K562 (cell line): ENCODE data around the gene GGCT. TPM values are rescaled to one million over a fixed set of nuclear protein-coding genes. Genes with fewer than 3 reads are reported as not detected.
"Not testable (repeated sequence)": the region's sequence is repeated elsewhere in the genome, so short reads cannot be mapped to it uniquely, and the experiment has no call there.

ENCODE experiments used
- ATAC-seq: fragments of 200-7000 bp; cut with Tn5 transposase; 3 replicates; pipeline ENCODE4 v1.9.1; 2020; ENCODE audit warnings: moderate library complexity
- BruUV-seq: library from RNA; stranded (reverse); fragments of 400-500 nt; replicated peaks from 2 replicates; lab custom pipeline; 2021; lab: Mats Ljungman, UMichigan
- CTCF ChIA-PET: fragments of 300-600 bp; formaldehyde crosslinking; extraction: SDS; loops from one replicate; lab custom pipeline; 2021; ENCODE audit warnings: low intra/inter-chr PET ratio; lab: Yijun Ruan, JAX
- POLR2A ChIA-PET: fragments of 300-600, 350-650 bp; sonication (Branson Sonifier 250); formaldehyde crosslinking; extraction: SDS; loops from one replicate; lab custom pipeline; 2021; ENCODE audit warnings: antibody characterized with exemption, inconsistent platforms; lab: Yijun Ruan, JAX
- DNase-seq, 4 experiments: peaks; one replicate each; pipeline versions ENCODE4 v3.0.0 to v3.0.0-alpha.2; 2011 to 2018; ENCODE audit warnings: low spot score in 3 of 4, mixed read lengths in 3 of 4; ENCODE audit errors: extremely low read depth in 1 of 4
- FAIRE-seq: peaks from 2 replicates; lab custom pipeline; 2011; peaks lifted over from hg19 to GRCh38; lab: Jason Lieb, UNC
- H2AFZ ChIP-seq: 2 replicates; pipeline ENCODE4 v1.6.0; 2011; ENCODE audit warnings: low read depth, low read length, control low read depth, inconsistent platforms
- H3K27ac ChIP-seq: fragments of 200-600 bp; 3 replicates; pipeline ENCODE4 v1.8.0; 2011; ENCODE audit warnings: low read depth, mild to moderate bottlenecking, control low read depth, inconsistent platforms, low read length, moderate library complexity, mixed read lengths; ENCODE audit errors: extremely low read depth
- H3K27me3 ChIP-seq, 2 experiments: fragments of 300-600 bp in 1 of 2; 2 replicates in 1 of 2; 3 replicates in 1 of 2; pipeline versions ENCODE4 v1.6.0 to v1.8.0; 2011; ENCODE audit warnings: inconsistent platforms in 2 of 2, low read length in 2 of 2, mild to moderate bottlenecking in 1 of 2, mixed read lengths in 1 of 2, moderate library complexity in 1 of 2; ENCODE audit not compliant: control insufficient read depth in 2 of 2, insufficient read depth in 2 of 2
- H3K36me3 ChIP-seq: fragments of 300-600 bp; 3 replicates; pipeline ENCODE4 v1.8.0; 2011; ENCODE audit warnings: mild to moderate bottlenecking, low read length, inconsistent platforms; ENCODE audit not compliant: control insufficient read depth, insufficient read depth
- H3K4me1 ChIP-seq, 2 experiments: fragments of 200-600 bp in 1 of 2; replicated peaks in 1 of 2; 2 replicates in 1 of 2; 3 replicates in 1 of 2; pipeline versions ENCODE4 v1.5.1 to v1.8.0; 2011; ENCODE audit warnings: inconsistent platforms in 2 of 2, low read length in 2 of 2, mild to moderate bottlenecking in 1 of 2, mixed read lengths in 1 of 2, moderate library complexity in 1 of 2; ENCODE audit not compliant: control insufficient read depth in 2 of 2, insufficient read depth in 2 of 2
- H3K4me2 ChIP-seq: 2 replicates; pipeline ENCODE4 v1.6.1; 2011; ENCODE audit warnings: low read length, control low read depth, inconsistent platforms, mixed read lengths; ENCODE audit not compliant: insufficient read depth
- H3K4me3 ChIP-seq: fragments of 200-600 bp; sonication (generic), shearing (Covaris generic); 2 replicates; pipeline ENCODE4 v1.5.1; 2016; ENCODE audit warnings: control low read depth, inconsistent platforms
- H3K79me2 ChIP-seq: fragments of 200-600 bp; 3 replicates; pipeline ENCODE4 v1.8.0; 2011; ENCODE audit warnings: low read length, inconsistent platforms; ENCODE audit not compliant: control insufficient read depth, insufficient read depth
- H3K9ac ChIP-seq, 2 experiments: 2 replicates each; pipeline versions ENCODE4 v1.6.0 to v1.6.1; 2011; ENCODE audit warnings: low read depth in 2 of 2, low read length in 2 of 2, control low read depth in 1 of 2, inconsistent platforms in 1 of 2, mild to moderate bottlenecking in 1 of 2, mixed read lengths in 1 of 2; ENCODE audit not compliant: insufficient read depth in 1 of 2
- H3K9me1 ChIP-seq: one replicate; pipeline ENCODE4 v1.6.0; 2011; ENCODE audit warnings: inconsistent platforms, mild to moderate bottlenecking, low read length, moderate library complexity; ENCODE audit not compliant: control insufficient read depth, insufficient read depth
- H3K9me3 ChIP-seq: replicated peaks from 2 replicates; pipeline ENCODE4 v1.5.1; 2011; ENCODE audit warnings: low read depth, low read length, inconsistent platforms; ENCODE audit not compliant: control insufficient read depth, insufficient read depth
- H4K20me1 ChIP-seq: replicated peaks from 2 replicates; pipeline ENCODE4 v1.6.1; 2011; ENCODE audit warnings: low read length, inconsistent platforms, mixed read lengths; ENCODE audit not compliant: control insufficient read depth, insufficient read depth
- CTBP1 ChIP-seq: fragments of 450-650 bp; IDR thresholded peaks from 2 replicates; pipeline ENCODE4 v1.6.1; 2016; ENCODE audit warnings: borderline replicate concordance
- ELF1 ChIP-seq: fragments of 200-800 bp; sonication (Bioruptor generic); IDR thresholded peaks from 2 replicates; pipeline ENCODE4 v1.6.1; 2016; ENCODE audit warnings: missing genetic modification characterization, missing compliant biosample characterization
- PTBP1 ChIP-seq: fragments of 200-400 bp; formaldehyde crosslinking; IDR thresholded peaks from 2 replicates; pipeline ENCODE4 v1.6.1; 2017; ENCODE audit warnings: low read depth, low read length
- RCOR1 ChIP-seq, 2 experiments: IDR thresholded peaks; 2 replicates each; pipeline ENCODE4 v1.6.1; 2012; ENCODE audit warnings: low read depth in 2 of 2, low read length in 2 of 2, borderline replicate concordance in 1 of 2, improper control_type of control experiment in 1 of 2
- RFX1 ChIP-seq: fragments of 450-650 bp; IDR thresholded peaks from 2 replicates; pipeline ENCODE4 v1.6.1; 2016; ENCODE audit warnings: mild to moderate bottlenecking, moderate library complexity
- RFX5 ChIP-seq: IDR thresholded peaks from 2 replicates; pipeline ENCODE4 v1.6.1; 2011; ENCODE audit warnings: low read depth, mild to moderate bottlenecking, improper control_type of control experiment, low read length
- ZNF586 ChIP-seq: fragments of 450-650 bp; formaldehyde crosslinking; conservative IDR thresholded peaks from 2 replicates; pipeline ENCODE4 v1.4.0; 2020; ENCODE audit warnings: mild to moderate bottlenecking, moderate library complexity
- WGBS: fragments of 100-300 bp; shearing (Covaris generic); methylation state at CpG from one replicate; pipeline ENCODE4 v1.1.6; 2016; ENCODE audit warnings: low coverage, mixed read lengths; ENCODE audit not compliant: insufficient coverage; ENCODE audit errors: missing lambda C conversion rate; 5-methylcytosine and 5-hydroxymethylcytosine counted together
- in situ Hi-C: fragments of 300-500 bp; cut with MboI; formaldehyde crosslinking; loops from 4 replicates; pipeline ENCODE4 v1.15.0; 2018; ENCODE audit warnings: inconsistent platforms, mixed read lengths
- intact Hi-C: fragments of 100-400 bp; cut with micrococcal nuclease; formaldehyde crosslinking; loops from 2 replicates; pipeline ENCODE4 v1.14.2; 2022
- polyA plus RNA-seq, 8 experiments: library from polyadenylated mRNA; depleted of rRNA in 4 of 8; stranded (reverse) in 5 of 8; unstranded in 3 of 8; fragments of >200 nt; fragmentation: Nextera tagmentation in 2 of 8; fragmentation: Illumina TruSeq in 1 of 8; extraction: Ambion mirVana in 2 of 8; extraction: Trizol in 1 of 8; gene quantifications; 2 replicates each; pipeline versions ENCODE4 v1.2.1 to v1.2.3, GENCODE V29; 2011 to 2014; ENCODE audit warnings: inconsistent platforms in 1 of 8, missing spikeins in 1 of 8
- total RNA-seq, 7 experiments: library from RNA; depleted of rRNA in 6 of 7; stranded (reverse); fragments of >200 nt in 6 of 7; fragmentation: Illumina TruSeq in 2 of 7; extraction: Trizol in 2 of 7; gene quantifications; 2 replicates each; pipeline versions ENCODE4 v1.2.1 to v1.2.3, GENCODE V29; 2011 to 2021; ENCODE audit warnings: low replicate concordance in 1 of 7

The GGCT gene
- total and polyA plus RNA-seq, 9 of the 15 experiments (the other 6 are each of a cell fraction or from before 2014, with no cell fraction given) = 79.0 to 349 (median 136) TPM

DNA sequence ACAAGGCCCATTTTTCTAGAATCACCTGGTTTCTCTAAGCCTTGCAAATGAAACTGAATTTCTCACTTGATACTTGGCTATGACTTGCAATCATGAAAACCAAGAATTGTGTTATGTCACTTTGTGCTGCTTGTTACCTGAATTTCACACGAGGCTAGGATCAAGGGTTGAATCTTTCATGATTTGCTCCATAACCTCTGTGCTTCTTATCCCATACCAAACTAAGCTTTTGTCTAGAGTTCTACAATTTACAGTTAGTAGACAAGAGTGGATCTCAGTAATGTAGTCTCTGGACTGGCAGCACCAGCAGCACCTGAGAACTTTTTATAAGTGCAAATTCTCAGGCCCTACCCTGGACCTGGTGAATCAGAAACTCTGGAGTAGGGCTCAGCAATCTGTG is 22.7 kb upstream of the GGCT start:
- peaks cover 8 to 11% of the 10 kb centered on the region in 2 experiments for H3K4me1 ChIP-seq
- POLR2A ChIA-PET, H3K27me3 ChIP-seq, intact Hi-C loops, H3K9me3 ChIP-seq, FAIRE-seq, in situ Hi-C loops, H3K9ac ChIP-seq, CTCF ChIA-PET, DNase-seq, H3K4me3 ChIP-seq, BruUV-seq, H3K79me2 ChIP-seq, H3K9me1 ChIP-seq, H3K36me3 ChIP-seq, ATAC-seq, H3K4me2 ChIP-seq, H4K20me1 ChIP-seq, H2AFZ ChIP-seq, H3K27ac ChIP-seq: not testable (repeated sequence)
- 0% methylated on average over 1 of the region's 1 CpG for WGBS

- 26% methylated on average over 4 of the region's 4 CpGs for WGBS
- POLR2A ChIA-PET = interaction anchor here (0.6 to 1.0 kb wide), 3 partner anchors 13 to 479 kb away, joined by 3 read pairs; no protein-coding TSS in a partner anchor
- in situ Hi-C loops (no loop called here), intact Hi-C loops (no loop called here)
- H3K4me1 ChIP-seq = peaks cover 8 to 11% of the 10 kb centered on the region in 2 experiments
- CTCF ChIA-PET = no interaction called here
- H3K9me1 ChIP-seq = peaks cover 5% of the 10 kb centered on the region
- no peaks in the 10 kb centered on the region for H3K79me2 ChIP-seq
- H3K27ac ChIP-seq = no peak overlapping the region
- H3K36me3 ChIP-seq = no peaks in the 10 kb centered on the region
- no peak overlapping the region for H3K9ac ChIP-seq
- peak; percentile 43 to 68 (median 64) for DNase-seq
- 0 out of 2 replicates have a peak overlapping the region, but pooled peaks have one; percentile 63 for H3K4me2 ChIP-seq
- no peak overlapping the region for H2AFZ ChIP-seq
- peak; percentile 55 for FAIRE-seq
- H3K27me3 ChIP-seq = no peaks in the 10 kb centered on the region
- no peaks in the 10 kb centered on the region for H4K20me1 ChIP-seq
- peak; percentile 84 for ATAC-seq
- H3K4me3 ChIP-seq = no peak overlapping the region
- TF ChIP-seq RCOR1 (IDR thresholded peaks at IDR 0.05; ENCODE audit: borderline replicate concordance in 1 of 2, low read depth in 2 of 2, low read length in 2 of 2) = 0 out of 4 replicates have a peak, but pooled peaks of 1 of the 2 experiments have one; percentile 11
- TF ChIP-seq RFX1 = peak; percentile 22; the same call in 1 of the 2 replicates
- no peak for TF ChIP-seq RFX5
- TF ChIP-seq ELF1 (tag) = no peak
- no peak for TF ChIP-seq CTBP1
- TF ChIP-seq ZNF586 = no peak
- TF ChIP-seq PTBP1 = no peak
- H3K9me3 ChIP-seq = no peaks in the 10 kb centered on the region
- no TSS peak for BruUV-seq
Measured at GRCh38 chr7:30526163-30526562, 21.5 kb upstream of the GGCT start.
